Measurements from ENCODE around the gene FAM219A.

Gene FAM219A

DNA sequence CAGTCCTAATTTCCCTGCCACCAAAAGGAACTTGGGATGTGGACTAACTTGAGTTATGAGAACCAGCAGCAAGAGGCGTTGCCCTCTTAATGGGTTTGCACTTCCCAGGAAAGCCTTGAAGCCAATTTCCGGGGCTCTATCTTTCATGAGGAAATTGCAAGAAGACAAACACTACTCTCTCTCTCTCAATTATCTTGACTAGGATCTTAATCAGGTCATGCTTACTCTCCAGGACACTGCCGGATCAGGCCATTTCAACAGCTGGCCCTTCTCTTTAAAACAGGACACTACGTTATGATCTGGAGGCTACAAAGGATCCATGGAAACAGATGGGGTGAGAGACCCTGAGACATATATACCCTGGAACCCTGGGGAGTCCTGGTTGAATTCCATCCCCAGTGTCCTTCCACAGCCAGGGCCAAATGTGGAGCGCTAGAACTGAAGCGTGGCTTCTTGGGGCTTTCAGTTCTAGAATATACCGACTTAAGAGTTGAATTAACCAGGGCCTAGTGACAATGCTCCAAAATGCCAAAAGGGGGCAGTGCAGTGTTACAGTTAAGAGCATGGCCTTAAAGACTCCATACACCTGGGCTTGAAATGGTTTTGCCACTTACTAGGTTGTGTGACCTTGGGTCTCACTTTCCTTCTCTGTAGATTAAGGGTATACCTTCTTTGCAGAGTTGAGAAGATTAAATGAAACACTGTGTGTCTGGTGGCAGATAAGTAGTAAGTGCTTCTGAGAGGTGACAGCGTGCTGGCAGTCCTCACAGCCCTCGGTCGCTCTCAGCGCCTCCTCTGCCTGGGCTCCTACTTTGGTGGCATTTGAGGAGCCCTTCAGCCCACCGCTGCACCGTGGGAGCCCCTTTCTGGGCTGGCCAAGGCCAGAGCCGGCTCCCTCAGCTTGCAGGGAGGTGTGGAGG, 21.1 kb downstream of the FAM219A start:
- no peak overlapping the region for H3K4me3 ChIP-seq (ENCODE audit: low read length)
- DNase-seq (ENCODE audit: low read depth), result peak; percentile 87
- TF ChIP-seq, protein P1, sequence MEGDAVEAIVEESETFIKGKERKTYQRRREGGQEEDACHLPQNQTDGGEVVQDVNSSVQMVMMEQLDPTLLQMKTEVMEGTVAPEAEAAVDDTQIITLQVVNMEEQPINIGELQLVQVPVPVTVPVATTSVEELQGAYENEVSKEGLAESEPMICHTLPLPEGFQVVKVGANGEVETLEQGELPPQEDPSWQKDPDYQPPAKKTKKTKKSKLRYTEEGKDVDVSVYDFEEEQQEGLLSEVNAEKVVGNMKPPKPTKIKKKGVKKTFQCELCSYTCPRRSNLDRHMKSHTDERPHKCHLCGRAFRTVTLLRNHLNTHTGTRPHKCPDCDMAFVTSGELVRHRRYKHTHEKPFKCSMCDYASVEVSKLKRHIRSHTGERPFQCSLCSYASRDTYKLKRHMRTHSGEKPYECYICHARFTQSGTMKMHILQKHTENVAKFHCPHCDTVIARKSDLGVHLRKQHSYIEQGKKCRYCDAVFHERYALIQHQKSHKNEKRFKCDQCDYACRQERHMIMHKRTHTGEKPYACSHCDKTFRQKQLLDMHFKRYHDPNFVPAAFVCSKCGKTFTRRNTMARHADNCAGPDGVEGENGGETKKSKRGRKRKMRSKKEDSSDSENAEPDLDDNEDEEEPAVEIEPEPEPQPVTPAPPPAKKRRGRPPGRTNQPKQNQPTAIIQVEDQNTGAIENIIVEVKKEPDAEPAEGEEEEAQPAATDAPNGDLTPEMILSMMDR (IDR thresholded peaks at IDR 0.05; ENCODE audit: insufficient read depth, low read depth, low read length, missing control alignments), result peak; percentile 80

DNA sequence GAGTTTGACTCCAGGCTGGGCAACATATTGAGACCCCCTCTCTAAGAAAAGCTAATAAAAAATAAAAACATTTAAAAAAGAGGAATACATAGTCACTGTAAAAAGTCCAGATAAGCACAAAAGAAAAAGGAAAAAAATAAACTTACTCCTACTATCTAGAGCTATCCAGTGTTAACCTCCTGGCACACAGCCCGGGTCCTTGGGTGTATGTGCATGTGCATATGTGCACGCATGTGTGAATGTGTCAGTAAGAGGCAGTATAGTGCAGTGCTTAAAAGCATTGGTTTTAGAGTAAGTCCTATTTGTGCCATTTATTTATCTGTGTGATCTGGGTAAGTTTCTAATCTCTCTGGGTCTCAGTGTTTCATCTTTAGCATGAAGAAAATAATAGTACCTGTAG, 26.7 kb downstream of the FAM219A start:
- no peak for DNase-seq (ENCODE audit: low read depth)
- H3K4me3 ChIP-seq (ENCODE audit: low read length), result no peak overlapping the region
- TF ChIP-seq, protein P1 (IDR thresholded peaks at IDR 0.05; ENCODE audit: insufficient read depth, low read depth, low read length, missing control alignments), result no peak

DNA sequence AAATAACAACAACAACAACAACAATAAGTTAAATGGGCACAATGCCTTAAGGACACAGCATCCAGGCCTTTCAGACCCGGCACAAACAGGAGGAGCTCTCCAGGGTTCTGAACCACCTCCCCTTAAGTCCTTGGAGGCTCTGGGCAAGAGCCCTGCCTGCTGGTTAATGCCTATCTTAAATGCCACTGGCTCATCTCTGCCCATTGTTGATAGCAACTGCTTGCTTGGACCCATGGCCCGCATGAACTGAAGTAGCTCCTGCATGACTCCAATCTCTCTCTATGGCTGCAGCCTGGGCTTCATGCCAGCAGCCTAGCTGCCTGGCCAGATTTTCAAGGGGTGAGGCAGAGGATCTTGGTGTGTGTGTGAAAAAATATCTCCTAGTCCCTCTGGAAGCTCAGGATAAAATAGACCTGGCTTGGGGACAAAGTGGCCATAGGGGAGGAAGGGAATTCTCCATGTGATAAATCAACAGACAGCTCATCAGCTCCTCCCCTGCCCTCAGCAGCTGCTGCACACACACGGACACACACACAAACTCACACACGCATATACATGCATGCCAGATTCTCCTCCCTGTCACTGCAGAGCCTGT, 27.4 kb downstream of the FAM219A start:
- TF ChIP-seq, protein P1 (IDR thresholded peaks at IDR 0.05; ENCODE audit: insufficient read depth, low read depth, low read length, missing control alignments), result no peak
- peak; percentile 86 for DNase-seq (ENCODE audit: low read depth)
- no peak overlapping the region for H3K4me3 ChIP-seq (ENCODE audit: low read length)

DNA sequence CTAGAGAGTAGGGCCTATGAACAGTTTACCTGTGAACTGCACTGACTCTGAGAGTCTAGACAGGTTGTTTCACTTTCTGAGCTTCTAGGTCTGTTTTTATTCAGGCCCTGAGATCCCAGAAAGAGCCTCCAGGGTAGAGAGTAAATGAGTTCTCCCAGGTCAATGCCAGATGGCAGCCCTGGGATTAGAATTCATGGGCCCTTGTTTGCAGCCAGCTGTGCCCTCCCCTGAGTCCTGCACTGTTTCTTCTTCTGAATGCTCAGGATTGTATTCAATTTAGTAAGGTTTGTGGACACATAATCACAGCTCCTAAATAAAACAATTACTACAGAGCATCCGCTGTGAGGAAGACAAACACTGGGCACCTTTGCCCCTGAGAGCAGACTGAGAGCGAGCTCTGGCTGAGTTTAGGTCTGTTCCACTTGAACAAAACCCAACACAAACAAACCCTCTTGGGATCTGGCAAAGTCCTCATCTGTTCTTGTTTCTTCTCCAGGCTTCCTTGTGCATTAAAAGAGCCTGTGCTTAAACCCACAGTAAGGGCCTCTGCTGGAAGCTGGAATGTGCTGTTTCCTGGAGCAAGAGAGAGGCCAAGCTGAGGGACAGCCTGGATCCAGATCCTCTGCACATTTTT, 29.9 kb downstream of the FAM219A start:
- TF ChIP-seq, protein P1 (IDR thresholded peaks at IDR 0.05; ENCODE audit: insufficient read depth, low read depth, low read length, missing control alignments), result no peak
- H3K4me3 ChIP-seq (ENCODE audit: low read length), result no peak overlapping the region
- no peak for DNase-seq (ENCODE audit: low read depth)

DNA sequence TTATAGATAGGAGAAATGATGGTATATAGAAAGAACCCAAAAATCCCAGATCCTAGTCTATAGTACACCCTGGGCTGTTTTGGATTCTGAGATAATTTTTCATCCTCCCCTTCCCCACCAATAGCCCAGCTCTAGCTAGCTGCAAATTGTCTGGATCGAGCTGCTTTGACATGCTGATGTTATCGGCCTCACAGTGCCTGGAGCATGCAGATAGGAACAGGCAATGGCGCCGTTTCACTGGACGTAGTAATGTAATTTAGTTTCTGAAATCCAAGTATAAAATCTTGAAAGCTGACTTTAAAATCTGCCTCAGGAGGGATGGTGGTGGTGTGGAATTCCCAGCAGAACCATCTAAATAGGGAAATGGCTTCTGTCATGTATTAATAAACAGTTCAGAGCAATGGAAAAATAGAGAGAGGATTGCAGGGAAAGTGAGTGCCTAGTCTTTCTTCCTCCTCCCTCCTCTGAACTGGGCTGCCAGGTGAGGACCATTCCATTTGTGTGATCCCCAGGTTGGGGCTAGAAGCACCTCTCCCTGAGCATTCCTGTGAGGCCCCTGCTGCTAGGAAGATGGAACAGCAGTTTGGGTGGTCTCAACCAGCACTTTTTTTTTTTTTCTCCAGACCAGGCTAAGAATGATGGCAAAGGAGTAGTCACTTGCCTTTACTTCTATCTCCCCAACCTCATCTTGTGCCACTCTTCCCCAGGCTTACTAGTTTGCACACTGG, 31.9 kb downstream of the FAM219A start:
- TF ChIP-seq, protein P1 (IDR thresholded peaks at IDR 0.05; ENCODE audit: insufficient read depth, low read depth, low read length, missing control alignments), result no peak
- DNase-seq (ENCODE audit: low read depth), result no peak
- H3K4me3 ChIP-seq (ENCODE audit: low read length), result no peak overlapping the region

DNA sequence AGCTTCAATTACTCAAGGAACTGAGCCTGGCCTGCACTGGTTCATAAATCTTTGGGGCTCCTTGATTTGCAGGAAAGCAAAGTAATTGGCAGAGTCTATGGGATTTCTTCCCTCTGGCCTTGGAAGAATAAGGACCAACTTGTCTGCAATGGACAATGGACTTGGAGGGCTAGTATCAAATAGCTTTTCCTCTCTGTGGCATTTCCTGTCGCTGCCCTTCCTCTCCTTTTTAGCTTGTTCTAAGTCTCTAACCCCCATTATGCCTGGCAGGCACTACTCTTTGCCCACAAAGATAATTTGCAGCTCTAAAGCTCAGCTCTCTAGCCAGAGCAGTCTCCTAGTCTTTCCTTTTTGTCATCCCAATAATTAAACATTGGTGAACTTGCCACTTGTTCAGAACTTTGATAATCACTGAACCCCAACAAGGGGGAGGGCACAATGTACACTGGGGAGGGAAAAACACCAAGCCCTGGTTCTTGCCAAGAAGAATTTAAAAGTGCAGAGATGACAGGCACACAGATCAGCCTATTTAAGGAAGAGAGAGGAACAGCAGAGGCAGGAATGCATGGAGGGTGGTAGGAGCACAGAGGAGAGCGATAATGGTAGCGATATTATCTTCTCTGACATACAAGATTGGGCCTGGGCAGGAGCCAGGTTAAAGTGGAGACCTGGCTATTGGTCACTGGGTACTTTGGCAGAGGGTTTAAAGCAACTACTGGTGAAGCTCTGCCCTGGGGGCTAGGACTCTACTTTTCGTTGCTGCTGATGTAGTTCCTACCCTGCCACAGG, 38.5 kb downstream of the FAM219A start:
- DNase-seq (ENCODE audit: low read depth), result no peak
- no peak overlapping the region for H3K4me3 ChIP-seq (ENCODE audit: low read length)
- TF ChIP-seq, protein P1 (IDR thresholded peaks at IDR 0.05; ENCODE audit: insufficient read depth, low read depth, low read length, missing control alignments), result no peak
